ENCODE measurements around the gene KLB.
"Not testable (repeated sequence)": the region's sequence is repeated elsewhere in the genome, so short reads cannot be mapped to it uniquely, and the experiment has no call there.

- not testable (repeated sequence) for TF ChIP-seq CTCF (conservative IDR thresholded peaks at IDR 0.05; ENCODE audit: low read depth in 2 of 2); EZH2 (IDR thresholded peaks at IDR 0.05; ENCODE audit: low read depth, unreplicated experiment); CREB1 (CRISPR knock-in tag; IDR thresholded peaks at IDR 0.05; ENCODE audit: low read depth); REST (IDR thresholded peaks at IDR 0.05; ENCODE audit: unreplicated experiment); POLR2AphosphoS5 (IDR thresholded peaks at IDR 0.05; ENCODE audit: low read depth); JUNB (IDR thresholded peaks at IDR 0.05; ENCODE audit: unreplicated experiment); ETS1 (IDR thresholded peaks at IDR 0.05); EZH2phosphoT487 (IDR thresholded peaks at IDR 0.05; ENCODE audit: unreplicated experiment); STAT1 (IDR thresholded peaks at IDR 0.05; ENCODE audit: unreplicated experiment)
These were observed 35.5 kb upstream of the KLB start for GRCh38 chr4:39371209-39371608.
